Medulla oblongata (tissue), 1 donor: Measurements from ENCODE around the gene ARID1A.

Source experiments
- DNase-seq: peaks from one replicate; pipeline ENCODE4 v3.0.0-alpha.2; 2015; ENCODE audit errors: extremely low spot score

ARID1A gene

DNA sequence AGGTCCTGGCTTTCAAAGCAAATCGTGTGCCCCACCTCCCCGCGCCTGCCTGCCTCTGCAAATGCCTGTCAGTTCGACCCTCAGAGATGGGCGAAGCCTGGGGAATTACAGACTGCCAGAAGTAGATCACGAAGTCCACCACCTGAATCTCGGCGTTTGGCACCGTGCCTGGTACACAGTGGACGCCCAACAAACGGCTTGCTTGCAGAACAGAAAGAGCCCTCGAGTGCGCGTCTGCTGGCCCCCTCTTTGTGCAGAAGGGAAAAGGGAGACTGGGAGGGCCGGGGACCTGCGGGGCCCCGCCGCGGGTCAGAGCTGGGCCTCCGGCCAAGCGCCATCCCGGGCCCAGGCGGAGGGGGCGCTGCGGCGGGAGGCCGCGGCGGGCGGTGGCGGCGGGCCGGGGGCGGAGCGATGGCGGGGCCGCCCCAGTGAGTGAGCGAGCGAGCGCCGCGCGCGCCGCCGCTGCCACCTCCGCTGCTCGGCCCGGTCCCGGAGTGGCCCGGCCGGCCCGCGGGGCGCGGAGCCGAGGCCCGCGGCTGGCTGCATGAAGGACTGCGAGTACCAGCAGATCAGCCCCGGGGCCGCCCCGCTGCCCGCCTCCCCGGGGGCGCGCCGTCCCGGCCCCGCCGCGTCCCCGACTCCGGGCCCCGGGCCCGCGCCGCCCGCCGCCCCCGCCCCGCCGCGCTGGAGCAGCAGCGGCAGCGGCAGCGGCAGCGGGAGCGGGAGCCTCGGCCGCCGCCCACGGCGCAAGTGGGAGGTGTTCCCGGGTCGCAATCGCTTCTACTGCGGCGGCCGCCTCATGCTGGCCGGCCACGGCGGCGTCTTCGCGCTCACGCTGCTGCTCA lies 130.7 kb downstream of the ARID1A start, which contains the start of gene ZDHHC18:
Gene ZDHHC18, plus strand, starts transcription at position 428 of the 845 bp plus-strand sequence. Its CDS starts 117 bp downstream, at position 545.
- DNase-seq = peak; percentile 63

DNA sequence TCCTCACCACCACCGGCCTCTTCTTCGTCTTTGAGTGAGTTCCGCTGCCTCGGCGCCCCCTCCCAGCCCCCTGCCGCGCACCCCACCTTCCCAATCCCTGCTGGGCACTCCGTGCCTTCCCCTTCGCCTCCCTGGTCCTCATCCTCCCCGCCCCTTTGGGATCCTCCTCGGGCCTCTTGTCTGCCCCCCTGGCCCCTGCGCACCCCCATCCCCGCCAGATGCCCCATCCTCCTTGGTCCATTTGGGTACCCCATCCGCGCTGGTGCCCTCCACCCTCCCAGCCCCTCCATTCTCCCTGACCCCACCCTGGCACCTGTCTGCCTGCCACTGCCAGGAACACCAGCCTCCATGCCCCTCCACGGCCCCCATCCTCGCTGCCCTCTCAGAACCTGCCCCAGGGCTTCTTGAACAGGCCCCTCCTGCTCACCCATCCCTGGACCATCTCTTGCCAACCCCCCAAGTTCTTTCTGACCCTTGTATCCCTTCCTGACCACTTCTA lies 131.3 kb downstream of the ARID1A start:
- no peak for DNase-seq

DNA sequence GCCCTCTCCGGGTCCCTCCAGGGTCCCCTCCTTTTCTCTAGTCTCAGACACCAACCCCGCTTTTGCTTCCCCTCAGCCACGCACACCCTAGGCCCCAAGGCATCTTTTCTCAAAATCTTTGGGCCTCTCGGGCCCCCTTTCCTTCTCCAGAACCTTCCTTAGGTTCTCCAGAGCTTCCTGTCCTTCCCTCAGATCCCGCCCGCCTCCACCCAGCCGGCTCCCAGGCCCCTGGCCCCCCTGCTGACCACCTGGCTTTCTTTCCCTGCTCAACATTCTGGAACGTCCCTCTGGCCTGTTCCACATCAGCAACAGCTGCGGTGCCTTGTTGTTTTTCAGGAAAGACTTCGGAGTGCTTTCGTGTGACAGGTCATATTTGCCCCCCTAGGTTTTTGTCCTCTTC lies 131.8 kb downstream of the ARID1A start:
- no peak for DNase-seq

DNA sequence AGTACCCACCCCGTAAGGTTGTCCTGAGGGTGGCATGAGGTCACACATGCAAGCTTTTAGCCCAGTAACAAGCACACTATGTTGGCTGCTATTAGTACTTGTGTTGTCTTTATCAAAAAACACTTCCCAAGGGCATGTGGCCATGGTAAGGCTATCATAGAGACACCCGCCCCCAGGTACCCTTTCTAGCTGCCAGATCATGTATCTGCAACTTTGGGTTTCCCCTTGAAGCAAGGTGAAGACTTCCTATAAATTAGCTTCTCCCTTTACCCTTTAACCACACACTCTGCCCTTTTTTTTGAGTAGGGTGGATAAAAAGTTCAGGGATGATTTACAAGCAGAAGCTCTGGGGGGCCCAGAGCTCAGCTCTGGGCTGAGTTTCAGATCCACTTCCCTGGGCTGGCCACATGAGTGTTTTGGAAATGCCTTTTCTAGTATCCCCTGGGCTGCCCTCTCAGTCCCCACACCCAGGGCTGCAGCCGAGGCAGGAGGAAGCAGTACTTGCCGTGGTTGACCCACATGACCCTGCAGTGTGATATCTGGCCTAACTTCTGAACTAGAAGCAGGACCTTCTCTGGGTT lies 132.7 kb downstream of the ARID1A start:
- DNase-seq = peak; percentile 77

DNA sequence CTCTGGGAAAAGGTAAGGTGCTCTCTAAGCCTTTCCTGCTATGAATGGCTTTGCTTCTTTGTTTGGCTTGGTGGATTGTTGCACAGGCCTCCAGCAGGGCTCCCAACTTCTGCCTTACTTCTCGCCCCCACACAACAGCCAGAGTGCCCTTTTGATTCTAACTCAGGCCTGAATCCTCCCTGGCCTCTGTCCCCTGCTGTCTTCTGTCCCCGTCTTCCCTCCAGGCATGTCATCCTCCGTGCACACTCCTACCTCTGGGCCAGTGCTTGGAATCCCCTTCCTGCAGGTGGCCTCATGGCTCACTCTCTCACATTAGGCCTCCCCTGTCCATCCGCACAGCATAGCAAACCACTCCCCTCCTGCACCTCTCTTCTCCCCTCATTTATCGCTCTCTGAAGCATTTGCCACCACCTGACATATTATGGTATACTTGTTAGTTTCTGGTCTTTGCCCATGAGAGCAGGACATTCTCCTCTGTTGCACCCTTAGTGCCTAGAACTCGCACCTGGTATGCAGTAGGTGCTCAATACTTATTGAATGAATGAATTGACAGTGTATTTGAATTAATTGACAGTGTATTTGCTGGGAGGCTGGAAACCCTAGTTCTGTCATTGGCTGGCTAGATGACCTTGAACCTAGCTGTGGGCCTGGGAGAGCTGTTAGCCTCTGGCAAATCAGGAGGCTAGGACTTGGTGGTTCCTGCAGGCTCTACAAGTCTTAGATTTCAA lies 133.5 kb downstream of the ARID1A start:
- no peak for DNase-seq

DNA sequence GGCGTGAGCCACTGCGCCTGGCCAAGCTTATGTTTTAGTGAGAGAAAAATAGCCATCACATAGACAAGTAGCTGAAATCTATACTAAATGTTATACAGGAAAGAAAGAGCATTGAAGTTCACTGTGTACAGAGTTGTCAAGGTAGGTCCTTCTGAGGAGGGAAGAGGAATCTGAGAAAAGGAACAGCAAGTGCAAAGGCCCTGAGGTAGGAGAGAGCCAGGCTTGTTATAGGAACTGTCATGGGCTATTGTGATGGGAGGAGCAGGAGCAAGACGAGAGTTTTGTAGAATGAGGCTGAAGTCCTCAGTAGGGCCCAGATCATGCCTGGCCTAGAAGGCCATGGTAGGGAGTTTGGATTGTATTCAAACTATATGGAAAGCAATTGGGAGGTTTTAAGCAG lies 135.2 kb downstream of the ARID1A start:
- DNase-seq = no peak
